ENCODE results near the gene TNFRSF18.

Gene TNFRSF18

DNA sequence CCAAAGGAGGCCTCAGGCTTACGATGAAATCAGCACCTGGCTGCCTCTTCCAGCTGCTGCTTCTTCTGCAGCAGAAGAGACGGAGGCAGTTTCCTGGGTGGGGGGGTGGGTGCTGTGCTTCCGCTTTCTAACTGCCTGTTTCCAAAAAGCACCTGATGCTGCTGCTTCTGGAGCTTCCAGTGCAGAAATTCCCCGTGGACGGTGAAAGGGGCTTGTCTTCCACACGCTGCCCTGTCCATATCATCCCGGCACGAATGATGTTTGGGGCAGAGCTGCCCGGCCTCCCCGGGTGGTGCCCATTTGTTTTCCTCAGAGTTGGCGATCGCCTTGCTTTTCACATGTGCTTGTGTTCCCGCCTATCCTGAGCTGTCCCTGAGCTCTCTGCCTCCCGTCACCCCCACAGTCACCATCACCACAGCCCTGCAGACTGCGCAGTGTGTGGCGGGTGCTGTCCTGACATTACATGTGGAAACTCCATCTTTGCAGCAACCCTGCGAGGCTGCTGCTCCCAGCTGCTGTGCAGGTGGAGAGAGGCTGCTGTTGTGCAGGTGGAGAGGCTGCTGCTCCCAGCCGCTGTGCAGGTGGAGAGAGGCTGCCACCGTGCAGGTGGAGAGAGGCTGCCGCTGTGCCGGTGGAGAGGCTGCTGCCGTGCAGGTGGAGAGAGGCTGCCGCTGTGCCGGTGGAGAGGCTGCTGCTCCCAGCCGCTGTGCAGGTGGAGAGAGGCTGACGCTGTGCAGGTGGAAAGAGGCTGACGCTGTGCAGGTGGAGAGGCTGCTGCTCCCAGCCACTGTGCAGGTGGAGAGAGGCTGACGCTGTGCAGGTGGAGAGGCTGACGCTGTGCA is 30.9 kb downstream of the TNFRSF18 start:
- no peak for DNase-seq

DNA sequence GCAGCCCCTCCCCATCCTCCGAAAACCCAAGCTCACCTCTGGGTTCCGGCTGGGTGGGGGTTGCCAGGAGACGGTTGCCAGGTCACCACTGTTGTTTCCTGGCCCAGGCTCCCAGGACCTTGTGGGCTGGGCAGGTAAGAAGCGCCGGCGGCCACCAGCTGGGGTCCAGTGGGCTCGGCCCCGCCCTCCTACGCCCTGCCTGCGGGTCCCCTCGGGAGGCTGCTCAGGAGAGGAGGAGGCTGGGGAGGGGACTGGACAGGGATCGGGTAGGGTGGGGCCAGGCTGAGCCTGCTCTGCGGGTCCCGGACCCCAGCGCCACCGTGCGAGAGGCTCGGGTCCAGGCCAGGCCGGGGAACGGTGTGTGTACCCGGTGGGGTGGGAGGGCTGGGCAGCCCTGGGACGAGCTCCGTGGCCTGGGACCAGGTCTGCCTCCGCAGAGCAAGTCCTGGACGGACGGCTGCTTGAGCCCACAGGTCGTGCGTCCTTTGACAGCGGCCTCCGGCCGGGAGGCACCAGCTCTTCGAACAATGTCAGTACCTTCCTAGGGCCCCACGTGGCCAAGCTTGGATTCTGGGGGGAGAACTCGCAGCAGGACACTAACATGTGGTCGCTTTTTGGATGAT is 32.5 kb downstream of the TNFRSF18 start, which contains the start of gene TTLL10:
TSS of gene TTLL10 (plus strand) at position 88 of the 623 bp plus-strand sequence. CDS start 5,336 bp downstream, outside the sequence.
- DNase-seq = peak; percentile 24 to 39

DNA sequence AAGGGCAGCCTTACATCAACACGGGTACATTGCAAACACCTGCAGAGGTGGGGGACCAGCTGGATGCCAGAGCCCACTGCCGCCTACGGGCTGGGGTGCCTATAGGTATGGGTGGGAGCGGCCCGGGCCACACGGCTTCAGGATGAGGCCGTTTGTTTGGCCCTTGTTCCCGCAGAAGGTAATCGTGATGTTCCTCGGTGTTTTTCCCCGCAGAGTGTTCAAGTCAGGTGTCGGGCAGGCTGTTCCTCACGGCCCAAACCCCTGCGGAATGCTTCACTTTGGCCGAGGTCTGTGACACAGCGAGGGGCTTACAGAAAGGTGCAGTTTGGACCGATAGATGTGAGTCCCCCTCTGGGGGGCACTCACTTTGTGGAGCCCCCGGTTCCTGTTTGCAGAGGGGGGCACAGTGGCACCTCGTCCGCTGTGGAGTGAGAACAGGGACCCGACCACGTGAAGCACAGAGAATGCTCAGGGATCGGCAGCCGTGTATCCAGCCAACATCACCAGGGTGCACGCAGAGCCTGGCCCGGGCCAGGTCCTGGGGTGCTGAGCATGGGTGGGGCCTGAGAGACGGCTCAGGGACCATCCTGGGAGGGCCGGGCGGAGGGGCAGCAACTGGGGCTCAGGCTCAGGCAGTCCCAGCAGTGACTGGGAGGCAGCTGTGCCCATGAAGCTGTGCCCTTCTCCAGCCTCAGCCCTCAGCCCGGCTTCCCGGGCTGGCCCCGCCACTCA is 33.2 kb downstream of the TNFRSF18 start:
- DNase-seq = no peak

DNA sequence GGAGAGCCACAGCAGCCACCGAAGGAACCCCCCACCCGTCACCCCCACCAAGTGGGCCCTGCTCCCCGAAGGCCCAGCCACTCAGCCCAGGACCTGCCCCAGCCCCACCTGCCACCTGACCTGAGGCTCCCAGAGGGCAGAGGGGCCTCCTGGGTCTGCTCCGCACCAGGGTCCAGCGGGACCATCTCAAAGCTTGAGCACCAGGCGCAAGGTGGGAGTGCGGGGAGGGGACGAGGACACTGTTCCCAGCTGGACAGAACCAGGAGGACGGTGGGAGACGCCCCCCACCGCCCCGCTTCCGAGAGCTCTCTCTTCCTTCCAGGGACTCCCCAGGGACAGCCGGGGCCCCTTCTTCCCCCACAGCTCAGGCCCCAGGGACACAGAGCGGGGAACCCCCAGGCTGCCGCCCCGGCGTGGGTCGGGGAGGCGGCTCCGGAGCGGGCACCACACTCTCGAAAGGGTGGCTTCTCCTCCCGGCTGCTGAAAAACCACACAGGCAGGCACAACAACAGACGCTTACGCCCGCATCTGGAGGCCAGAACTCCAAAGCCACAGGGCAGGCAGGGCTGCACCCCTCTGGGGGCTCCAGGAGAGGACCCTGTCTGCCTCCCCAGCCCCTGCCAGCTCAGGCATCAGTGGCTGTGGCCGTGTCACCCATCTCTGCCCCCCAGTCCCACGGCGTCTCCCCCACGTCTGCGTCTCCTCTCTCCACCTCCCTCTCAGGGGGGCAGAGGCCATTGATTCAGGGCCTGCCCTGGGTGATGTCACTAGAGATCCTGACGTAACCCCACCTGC is 34.6 kb downstream of the TNFRSF18 start:
- DNase-seq = peak in 1 of 2 experiments; percentile 15

DNA sequence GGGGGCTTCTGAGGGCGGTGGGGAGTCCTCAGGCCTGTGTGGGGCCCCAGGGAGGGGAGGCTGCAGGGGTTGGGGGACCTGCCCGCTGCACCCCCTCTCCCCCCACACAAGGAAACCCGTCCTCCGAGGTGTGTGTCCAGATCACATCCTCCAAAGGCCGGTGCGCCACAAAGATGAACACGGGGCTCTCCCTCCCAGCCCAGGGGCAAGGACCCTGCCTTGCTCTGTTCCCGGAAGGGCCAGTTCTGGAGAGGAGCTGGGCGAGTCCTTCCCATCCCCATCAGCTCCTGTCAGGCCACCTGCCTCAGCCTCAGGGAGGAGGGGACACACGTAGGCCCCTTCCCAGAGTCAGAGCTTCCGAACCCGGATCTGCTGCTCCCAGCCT is 35.2 kb downstream of the TNFRSF18 start:
- DNase-seq = no peak

DNA sequence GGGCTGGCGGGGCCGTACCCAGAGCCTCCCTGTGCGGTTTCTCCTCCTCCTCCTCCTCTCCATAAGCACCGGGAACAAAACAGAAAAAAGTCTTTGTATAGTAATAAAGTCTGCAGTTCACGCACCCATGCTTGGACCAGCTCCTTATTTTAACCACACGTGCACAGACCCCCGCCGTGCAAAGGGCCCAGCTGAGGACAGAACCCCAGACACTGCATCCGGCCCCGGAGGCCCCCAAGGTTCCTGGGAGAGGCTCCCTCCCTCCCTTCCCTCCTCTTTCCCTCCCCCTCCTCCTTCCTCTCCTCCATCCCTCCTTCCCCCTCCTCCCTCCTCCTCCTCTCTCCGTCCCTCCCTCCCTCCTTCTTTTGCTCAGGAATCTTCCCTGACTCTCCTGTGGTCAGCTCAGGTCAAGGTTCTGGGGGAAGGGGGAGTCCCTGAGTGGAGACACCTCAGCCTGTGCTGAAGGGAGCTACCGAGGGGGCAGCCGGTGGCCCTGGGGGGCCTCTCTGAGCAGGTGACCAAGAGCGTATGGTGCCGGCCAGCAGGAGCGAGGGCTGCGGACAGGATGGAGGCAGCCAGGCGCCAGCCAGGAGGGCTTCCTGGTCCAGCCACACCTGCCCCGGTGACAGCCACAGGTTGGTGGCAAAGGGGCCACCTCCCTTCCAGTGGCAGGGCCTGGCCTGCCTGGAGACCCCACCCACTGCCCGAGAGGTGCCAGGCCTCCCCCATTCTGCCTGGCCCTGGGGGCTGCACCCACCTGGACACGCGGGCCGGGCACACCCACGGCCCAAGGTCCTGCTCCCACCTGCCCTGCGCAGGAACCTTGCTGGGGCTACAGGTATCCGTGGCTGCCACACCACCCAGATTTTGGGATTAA is 35.9 kb downstream of the TNFRSF18 start:
- DNase-seq = no peak

DNA sequence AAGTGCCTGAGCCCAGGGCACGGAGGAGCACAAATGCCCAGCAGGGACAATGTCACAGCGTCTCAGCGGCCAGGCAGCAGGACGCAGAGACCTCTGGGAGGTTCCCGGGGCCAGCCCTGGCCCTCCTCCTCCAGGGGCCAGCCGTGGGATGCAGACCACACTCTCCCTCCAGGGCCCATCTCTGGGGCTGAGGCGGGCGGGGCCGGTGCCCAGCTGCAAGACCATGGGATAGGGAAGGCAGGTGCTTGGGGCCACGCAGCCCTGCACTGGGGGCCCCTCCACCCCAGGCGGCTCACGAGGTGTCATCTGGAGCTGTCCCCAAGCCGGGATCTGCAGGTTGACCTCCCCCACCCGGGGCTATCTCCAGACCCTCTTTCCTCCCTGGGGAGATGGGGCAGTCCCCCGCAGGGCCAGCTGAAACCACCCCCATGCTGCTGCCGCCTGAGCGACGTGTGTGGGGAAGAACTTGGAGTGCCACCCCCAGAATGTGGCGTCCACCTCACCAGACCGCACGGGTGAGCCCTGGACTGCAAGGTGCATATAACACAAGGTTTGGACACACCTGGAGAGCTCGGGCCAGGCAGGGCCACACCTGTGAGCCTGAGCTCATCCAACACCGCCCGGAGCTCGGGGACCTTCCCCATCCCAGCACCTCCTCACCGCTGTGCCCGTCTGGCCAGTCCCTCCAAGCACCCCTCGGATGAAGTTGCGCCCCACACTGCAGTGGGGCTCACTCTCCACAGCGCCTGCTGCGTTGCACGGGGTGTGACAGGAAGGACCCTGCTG is 36.8 kb downstream of the TNFRSF18 start:
- DNase-seq = no peak

DNA sequence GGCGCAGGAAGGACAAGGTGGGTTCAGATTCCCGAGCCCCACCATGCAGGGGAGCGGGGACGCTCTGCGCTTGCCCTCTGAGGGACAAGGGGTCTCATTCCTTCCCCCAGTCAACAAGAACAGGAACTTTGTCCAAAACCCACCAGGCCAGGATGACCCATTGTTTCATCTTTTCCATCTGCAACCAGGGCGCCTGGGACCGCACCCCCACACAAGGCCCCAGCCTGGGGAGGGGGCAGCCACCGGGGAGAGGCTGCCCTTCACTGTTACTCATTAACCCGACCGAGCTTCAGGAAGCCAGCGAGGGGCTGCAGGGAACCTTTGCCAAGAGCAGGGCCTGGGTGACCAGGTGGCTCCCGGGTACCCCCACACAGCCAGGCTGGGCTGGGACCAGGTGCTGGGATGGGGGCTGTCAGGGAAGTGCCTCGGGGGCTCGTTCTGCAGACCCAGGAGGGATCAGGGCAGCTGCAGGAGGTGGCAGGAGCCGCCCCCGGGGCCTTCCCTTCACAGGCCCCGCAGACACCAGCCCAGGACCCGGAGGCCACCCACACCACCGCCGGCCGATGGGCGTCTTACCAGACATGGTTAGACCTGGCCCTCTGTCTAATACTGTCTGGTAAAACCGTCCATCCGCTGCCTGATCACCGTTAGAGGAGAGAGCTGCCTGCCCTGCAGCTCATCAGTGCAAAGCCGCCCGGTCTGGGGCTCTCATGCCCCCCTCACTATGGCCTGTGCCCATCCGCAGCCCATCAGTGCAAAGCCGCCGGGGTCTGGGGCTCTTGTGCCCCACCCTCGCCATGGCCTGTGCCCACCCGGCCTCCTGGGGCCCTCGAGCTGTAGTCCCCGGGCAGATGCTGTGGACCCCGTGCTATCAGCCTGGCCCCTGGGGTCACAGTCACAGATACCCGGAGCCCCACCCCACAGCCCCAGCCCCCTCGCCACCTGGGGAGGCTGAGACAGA is 37.7 kb downstream of the TNFRSF18 start:
- DNase-seq = no peak

DNA sequence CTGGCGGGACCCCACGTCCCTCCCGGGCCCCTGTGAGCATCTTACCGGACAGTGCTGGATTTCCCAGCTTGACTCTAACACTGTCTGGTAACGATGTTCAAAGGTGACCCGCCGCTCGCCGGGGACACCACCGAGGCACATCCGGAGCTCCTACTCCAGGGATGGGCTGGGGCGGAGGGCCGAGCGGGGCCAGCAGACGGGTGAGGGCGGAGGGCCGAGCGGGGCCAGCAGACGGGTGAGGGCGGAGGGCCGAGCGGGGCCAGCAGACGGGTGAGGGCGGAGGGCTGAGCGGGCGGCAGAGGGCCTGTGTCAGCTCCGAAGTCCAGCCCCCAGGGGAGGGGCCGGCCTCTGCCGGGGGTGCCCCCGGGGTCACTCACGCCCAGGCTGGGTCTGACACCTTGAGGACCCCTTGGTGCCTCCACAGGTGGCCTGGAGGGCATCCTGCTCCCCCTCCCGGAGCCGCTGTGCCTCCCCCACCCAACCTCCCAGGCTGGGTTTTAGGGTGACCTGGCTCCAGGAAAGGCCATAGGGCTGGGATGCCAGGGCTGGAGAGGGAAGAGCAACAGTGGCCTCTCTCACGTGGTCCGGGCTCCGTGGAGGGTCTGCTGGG is 38.4 kb downstream of the TNFRSF18 start:
- DNase-seq = no peak

DNA sequence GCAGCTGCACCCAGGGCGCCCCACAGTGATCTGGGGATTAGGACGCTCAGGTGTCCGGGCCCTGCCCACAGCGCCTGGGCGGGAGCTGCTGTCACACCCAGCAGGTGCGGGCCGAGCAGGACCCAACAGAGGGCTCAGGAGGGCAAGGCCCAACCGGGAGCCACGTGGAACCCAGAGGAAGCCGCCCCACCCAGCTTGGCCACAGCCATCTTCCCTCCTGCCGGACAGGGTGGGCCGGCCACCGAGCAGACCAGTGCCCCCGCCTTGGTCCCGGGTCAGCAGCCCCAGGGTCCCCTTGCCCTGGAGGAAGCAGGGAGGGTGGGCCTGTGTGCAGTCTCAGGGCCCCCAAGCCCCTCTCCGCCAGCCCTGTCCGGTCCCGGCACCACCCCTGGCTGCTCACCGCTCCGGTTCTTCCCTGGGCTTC is 39.0 kb downstream of the TNFRSF18 start:
- DNase-seq = no peak

DNA sequence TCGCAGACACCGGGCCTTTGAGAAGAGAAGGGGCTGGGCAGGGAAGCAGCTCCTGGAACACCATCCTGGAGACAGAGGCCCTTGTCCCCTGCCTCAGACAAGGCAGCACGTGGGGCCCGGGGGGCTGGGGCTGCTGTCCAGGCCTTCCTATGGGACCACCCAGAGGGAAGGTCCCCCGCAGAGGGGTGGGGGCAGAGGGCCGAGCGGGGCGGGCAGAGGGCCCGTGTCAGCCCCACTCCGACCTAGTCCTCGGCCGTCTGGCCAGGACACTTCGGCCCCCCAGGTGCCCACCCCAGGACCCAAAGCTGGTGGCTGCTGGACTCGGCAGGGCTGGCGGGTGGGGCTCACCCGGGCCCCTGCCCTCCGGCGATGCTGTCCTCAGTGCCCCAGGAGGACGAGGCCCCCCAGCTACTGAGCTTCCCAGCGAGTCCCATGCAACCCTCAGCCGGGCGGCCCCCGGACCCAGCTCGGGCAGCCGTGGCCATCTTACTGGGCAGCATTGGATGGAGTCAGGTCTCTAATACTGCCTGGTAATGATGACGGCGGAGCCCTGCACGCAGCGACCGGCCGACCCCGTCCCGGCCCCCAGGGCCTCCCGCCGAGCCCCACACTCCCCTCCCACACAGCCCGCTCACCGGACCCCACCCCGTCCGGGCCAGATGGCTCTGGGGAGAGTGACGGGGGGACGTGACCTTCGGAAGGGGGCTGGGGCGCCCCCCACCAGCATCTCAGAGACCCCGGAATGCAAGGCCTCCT is 39.6 kb downstream of the TNFRSF18 start:
- DNase-seq = no peak

DNA sequence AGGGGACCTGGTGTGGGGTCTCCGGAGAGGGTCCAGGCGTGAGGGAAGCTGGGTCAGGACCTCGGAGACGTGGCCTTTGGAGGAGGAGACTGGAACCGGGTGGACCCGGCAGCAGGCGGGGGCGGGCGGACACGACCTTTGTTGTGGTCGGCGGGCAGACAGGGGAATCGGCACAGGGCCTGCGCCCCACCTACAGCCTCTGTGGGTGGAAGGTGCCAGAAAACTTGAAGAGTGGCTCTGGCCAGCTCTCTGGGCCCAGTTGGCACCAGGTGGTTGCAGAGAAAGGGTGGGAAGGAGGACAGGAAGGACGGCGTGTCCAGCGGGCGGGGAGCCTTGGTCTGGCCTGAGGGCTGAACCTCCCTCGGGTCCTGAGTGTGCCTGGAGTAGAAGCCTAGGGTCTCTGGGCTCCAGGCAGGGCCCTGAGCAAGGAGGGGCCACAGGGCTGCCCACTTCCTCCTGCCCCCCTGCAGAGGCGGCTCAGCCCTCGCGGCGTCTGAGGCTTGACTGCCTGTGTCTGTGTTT is 40.4 kb downstream of the TNFRSF18 start:
- no peak for DNase-seq

DNA sequence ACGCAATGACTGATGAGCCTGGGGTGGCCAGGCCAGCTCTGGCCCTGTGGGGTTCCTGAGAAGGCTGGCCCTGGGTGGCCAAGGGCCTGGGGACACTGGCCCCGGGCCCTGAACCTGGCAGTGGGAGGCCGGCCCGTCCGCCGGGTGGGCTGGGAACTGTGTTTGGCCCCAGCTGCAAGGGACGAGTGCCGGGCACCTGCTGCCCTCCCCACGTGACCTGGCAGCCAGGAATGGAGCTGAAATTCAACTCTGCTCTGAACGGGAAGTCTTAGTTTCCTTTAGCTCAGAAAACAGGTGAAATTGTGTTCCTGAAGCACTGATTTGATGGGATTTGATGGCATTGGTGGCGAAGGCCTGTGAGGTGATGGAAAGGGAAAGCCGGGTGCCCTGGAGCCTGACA is 40.9 kb downstream of the TNFRSF18 start:
- no peak for DNase-seq

DNA sequence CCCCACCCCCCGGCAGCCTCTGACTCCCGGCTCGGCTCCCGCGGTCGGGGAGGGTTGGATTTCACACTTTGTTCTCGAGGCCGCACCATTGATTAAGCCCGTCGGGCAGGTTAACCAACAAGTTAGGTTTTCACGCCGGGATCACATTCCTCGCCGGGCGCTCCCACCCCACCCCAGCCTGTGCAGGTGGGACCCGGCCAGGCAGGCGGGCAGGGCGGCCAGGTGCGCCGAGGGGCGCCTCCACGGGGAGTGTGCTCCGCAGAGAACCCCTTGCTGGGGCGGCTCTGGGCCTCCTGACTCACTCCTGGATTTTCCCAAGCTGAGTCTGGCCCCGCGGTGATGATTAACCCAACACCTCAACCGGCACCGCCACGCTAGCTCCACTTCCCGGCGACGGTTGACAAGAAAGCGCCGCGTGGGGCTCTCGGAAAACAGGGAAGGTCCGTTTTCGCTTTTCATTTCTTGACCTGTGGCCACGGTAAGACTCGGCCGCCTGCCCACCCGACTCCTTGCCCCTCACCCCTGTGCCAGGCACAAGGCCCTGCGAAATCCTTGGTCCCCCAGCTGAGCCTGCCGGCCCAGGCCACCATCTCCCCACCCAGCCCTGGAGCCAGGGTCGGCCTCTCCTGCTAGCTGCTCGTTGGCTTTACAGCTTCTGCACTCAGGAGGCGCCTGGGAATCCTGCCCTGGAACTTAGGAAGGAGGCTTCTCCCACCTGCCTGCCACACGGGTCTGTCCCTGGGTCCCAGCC is 41.5 kb downstream of the TNFRSF18 start:
- no peak for DNase-seq

DNA sequence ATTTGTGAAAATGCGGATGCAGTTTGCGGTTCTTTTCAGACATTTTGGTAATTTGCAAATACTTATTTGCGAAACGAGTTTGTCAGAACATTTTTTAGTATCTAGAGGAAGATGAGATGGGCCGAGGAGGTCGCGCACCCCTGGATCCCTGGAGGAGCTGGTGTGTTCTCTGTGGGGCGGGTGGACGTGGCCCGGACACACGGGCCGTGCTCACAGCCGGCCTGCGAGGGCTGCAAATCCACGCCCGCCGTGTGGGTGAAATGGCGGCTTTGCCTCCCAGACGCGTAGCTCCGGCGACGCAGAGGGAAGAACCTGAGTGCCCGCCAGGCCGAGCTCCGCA is 42.1 kb downstream of the TNFRSF18 start:
- DNase-seq = no peak

DNA sequence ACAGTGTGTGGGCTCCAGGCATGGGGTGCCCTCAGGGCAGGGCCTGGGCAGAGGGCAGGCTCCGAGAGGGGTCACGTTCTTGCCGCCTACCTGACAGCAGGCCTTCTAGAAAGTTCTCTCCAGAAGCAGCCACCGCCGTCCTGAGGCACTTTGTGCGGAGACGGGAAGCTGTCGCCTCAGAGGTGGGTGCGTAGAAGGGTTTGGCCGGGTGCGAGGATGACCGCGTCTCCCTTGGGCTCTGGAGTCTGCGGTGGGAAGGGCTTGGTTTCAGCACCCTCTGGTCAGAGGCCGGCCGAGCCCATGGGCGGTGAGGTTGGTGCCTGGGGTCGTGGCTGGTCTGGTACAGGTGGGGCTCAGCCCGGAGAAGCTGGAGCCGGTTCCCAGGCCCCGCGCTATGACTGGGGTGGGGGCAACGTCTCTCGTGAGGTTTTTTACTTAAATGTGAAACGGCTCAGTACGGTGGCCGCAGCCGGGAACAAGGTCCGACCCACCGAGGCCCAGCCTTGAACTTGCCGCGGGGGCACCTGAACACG is 42.8 kb downstream of the TNFRSF18 start:
- no peak for DNase-seq
